ENCODE results near the gene KAT2A. TPM values are rescaled to one million over a fixed set of nuclear protein-coding genes. Genes with fewer than 3 reads are reported as not detected.
A peak's percentile ranks its signal among the peaks of the same experiment; 100 is the strongest.

Gene KAT2A
- total and polyA plus RNA-seq, 7 experiments from 2014 or later: 6.6 to 71.1 (median 48.6) TPM

DNA sequence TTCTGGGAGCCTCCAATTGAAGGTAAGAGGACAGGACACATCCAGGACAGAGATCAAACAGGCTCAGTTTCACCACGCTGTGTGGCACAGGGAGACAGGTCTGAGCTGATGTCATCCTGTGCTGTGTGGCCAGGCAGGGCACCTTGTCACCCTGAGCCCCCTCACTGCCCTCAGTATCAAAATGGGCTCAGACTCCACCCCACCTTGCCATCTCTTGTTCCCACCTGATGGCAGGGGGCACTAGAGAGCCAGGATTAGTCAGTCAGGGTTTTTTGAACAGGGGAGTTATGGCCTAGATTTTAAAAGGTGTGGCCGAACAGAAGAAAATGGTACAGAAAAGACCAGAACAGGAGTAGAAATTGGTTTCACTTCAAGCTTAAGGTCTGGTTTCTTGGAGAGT, 2.6 kb downstream of the KAT2A start:
- peak overlapping the region in 3 of 9 donors; percentile 16 to 84 (median 34) for H3K27ac Mint-ChIP-seq
- H3K9me3 Mint-ChIP-seq: no peaks in the 10 kb centered on the region
- POLR2A ChIA-PET: interaction anchor here (0.6 to 1.6 kb wide), 2 partner anchors 55 to 101 kb away, joined by 4 to 5 read pairs; partner anchors contain the start of gene DNAJC7
- Histone ChIP-seq H3K4me3 (ENCODE audit: low read length) (no peak overlapping the region), H3K4me1 (ENCODE audit: control insufficient read depth in 2 of 2, insufficient read depth in 2 of 2, low read length in 2 of 2) (peaks cover 4 to 15% of the 10 kb centered on the region in 2 donors), H3K9me3 (ENCODE audit: control insufficient read depth in 2 of 3, low read length in 3 of 3) (no peaks in the 10 kb centered on the region), H3K27ac (ENCODE audit: low read depth, low read length) (no peak overlapping the region), H3K27me3 (ENCODE audit: control insufficient read depth in 2 of 2, insufficient read depth in 2 of 2, low read length in 2 of 2) (no peaks in the 10 kb centered on the region), H3K36me3 (ENCODE audit: control insufficient read depth in 2 of 3, insufficient read depth in 3 of 3, low read length in 3 of 3) (peaks cover 0 to 42% (median 5%) of the 10 kb centered on the region in 3 experiments)
- no peaks in the 10 kb centered on the region for H3K27me3 Mint-ChIP-seq
- intact Hi-C loops (cut with micrococcal nuclease): loop anchor here (1.0 to 5.0 kb wide), 3 partner anchors 63 to 409 kb away; partner anchors contain the start of gene KCNH4 (in 2 of the 2)
- DNase-seq (peak in 6 of 9 donors; percentile 30 to 44 (median 40)), ATAC-seq (no peak)
- CTCF ChIA-PET: interaction anchor here (0.6 to 2.5 kb wide), 8 partner anchors 50 to 865 kb away, joined by 3 to 21 read pairs (median 6); partner anchors contain the start of genes KCNH4 and NKIRAS2
- peaks cover 4 to 12% (median 5%) of the 10 kb centered on the region in 5 donors for H3K36me3 Mint-ChIP-seq
- peaks cover 10 to 35% (median 28%) of the 10 kb centered on the region in 7 donors for H3K4me1 Mint-ChIP-seq
- H3K4me3 Mint-ChIP-seq: peak overlapping the region in 8 of 10 donors; percentile 22 to 89 (median 39)

DNA sequence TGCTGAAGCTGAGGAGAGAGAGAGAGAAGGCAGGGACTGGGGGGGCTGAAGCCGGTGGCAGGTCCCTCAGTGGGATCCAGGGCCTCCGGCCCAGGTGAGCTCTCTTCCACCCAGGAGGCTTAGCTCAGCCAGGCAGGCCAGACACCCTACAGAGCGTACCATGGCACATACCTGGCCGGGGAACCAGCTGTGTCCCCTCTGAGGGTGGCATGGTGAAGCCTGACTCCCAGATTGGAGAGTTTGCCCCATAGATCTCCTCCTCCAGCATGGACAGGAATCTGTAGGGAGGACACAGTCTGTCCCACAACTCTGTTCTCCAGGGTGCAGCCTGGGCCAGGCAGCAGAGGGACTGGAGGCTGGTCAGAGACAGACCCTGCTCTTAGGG, 3.0 kb downstream of the KAT2A start:
- ChIA-PET POLR2A (interaction anchor here (0.7 to 1.6 kb wide), 3 partner anchors 20 to 101 kb away, joined by 3 to 5 read pairs (median 3); partner anchors contain the start of gene DNAJC7), CTCF (interaction anchor here (0.6 to 2.0 kb wide), 12 partner anchors 12 to 866 kb away, joined by 3 to 10 read pairs (median 4); partner anchors contain the start of genes KCNH4 and NKIRAS2)
- peaks cover 4 to 12% (median 5%) of the 10 kb centered on the region in 5 donors for H3K36me3 Mint-ChIP-seq
- peaks cover 10 to 35% (median 28%) of the 10 kb centered on the region in 7 donors for H3K4me1 Mint-ChIP-seq
- Histone ChIP-seq H3K27ac (ENCODE audit: low read depth, low read length) (no peak overlapping the region), H3K27me3 (ENCODE audit: control insufficient read depth in 2 of 2, insufficient read depth in 2 of 2, low read length in 2 of 2) (no peaks in the 10 kb centered on the region), H3K4me1 (ENCODE audit: control insufficient read depth in 2 of 2, insufficient read depth in 2 of 2, low read length in 2 of 2) (peaks cover 5 to 18% of the 10 kb centered on the region in 2 donors), H3K36me3 (ENCODE audit: control insufficient read depth in 2 of 3, insufficient read depth in 3 of 3, low read length in 3 of 3) (peaks cover 0 to 42% (median 5%) of the 10 kb centered on the region in 3 experiments), H3K9me3 (ENCODE audit: control insufficient read depth in 2 of 3, low read length in 3 of 3) (no peaks in the 10 kb centered on the region), H3K4me3 (ENCODE audit: low read length) (no peak overlapping the region)
- no peak for DNase-seq
- intact Hi-C loops (cut with micrococcal nuclease): loop anchor here (1.0 to 5.0 kb wide), 3 partner anchors 63 to 409 kb away; partner anchors contain the start of gene KCNH4 (in 2 of the 2)
- H3K9me3 Mint-ChIP-seq: no peaks in the 10 kb centered on the region
- no peaks in the 10 kb centered on the region for H3K27me3 Mint-ChIP-seq
- ATAC-seq: no peak
- peak overlapping the region in 1 of 10 donors; percentile 89 for H3K4me3 Mint-ChIP-seq
- H3K27ac Mint-ChIP-seq: no peak overlapping the region

DNA sequence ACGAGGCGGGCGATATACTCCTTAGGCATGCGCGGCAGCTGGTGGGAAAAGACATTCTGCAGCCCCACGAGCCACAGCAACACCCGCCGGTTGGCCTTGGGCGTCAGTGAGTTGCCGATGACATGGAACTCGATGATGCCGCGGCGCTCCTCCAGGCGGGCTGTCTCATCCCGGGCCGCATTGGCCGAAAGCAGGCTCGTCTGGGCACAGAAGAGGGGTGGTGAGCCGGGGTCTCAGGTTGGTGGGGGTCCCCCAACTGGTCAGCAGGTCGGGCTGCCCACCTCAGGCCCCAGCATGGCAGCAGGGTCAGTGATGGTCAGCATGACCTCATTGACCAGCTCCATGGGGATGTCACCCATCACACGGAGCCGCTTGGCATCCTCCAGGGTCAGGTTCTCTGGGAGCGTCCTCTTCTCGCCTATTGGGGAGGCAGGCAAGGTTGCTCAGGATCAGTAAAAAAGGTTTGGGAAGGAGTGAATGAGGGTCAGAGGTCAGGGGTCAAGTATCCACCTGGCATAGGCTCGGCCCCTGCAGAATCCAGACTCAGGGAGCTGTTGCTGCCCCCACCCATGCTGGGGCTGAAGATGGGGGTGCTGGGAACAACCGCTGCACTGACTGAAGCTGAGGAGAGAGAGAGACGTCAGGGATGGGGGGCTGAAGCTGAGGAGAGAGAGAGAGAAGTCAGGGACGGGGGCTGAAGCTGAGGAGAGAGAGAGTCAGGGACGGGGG, 3.6 kb downstream of the KAT2A start:
- no peaks in the 10 kb centered on the region for H3K27me3 Mint-ChIP-seq
- no peaks in the 10 kb centered on the region for H3K9me3 ChIP-seq (ENCODE audit: control insufficient read depth in 2 of 3, low read length in 3 of 3)
- H3K27ac ChIP-seq (ENCODE audit: low read depth, low read length): no peak overlapping the region
- H3K36me3 ChIP-seq (ENCODE audit: control insufficient read depth in 2 of 3, insufficient read depth in 3 of 3, low read length in 3 of 3): peaks cover 0 to 42% (median 5%) of the 10 kb centered on the region in 3 experiments
- H3K36me3 Mint-ChIP-seq: peaks cover 4 to 13% (median 5%) of the 10 kb centered on the region in 5 donors
- H3K27me3 ChIP-seq (ENCODE audit: control insufficient read depth in 2 of 2, insufficient read depth in 2 of 2, low read length in 2 of 2): no peaks in the 10 kb centered on the region
- no peak for ATAC-seq
- ChIA-PET CTCF (interaction anchor here (0.6 to 2.0 kb wide), 12 partner anchors 12 to 866 kb away, joined by 3 to 10 read pairs (median 4); partner anchors contain the start of genes KCNH4 and NKIRAS2), POLR2A (interaction anchor here (0.7 to 1.6 kb wide), 5 partner anchors 20 to 153 kb away, joined by 3 to 5 read pairs (median 3); partner anchors contain the start of gene DNAJC7)
- peak overlapping the region in 1 of 10 donors; percentile 70 for H3K4me3 Mint-ChIP-seq
- intact Hi-C loops (cut with micrococcal nuclease): loop anchor here (1.0 to 5.0 kb wide), 3 partner anchors 64 to 410 kb away; partner anchors contain the start of gene KCNH4 (in 2 of the 2)
- H3K27ac Mint-ChIP-seq: peak overlapping the region in 1 of 9 donors; percentile 2
- peaks cover 11 to 23% of the 10 kb centered on the region in 2 donors for H3K4me1 ChIP-seq (ENCODE audit: control insufficient read depth in 2 of 2, insufficient read depth in 2 of 2, low read length in 2 of 2)
- no peak for DNase-seq
- peaks cover 10 to 38% (median 32%) of the 10 kb centered on the region in 7 donors for H3K4me1 Mint-ChIP-seq
- H3K9me3 Mint-ChIP-seq: no peaks in the 10 kb centered on the region
- no peak overlapping the region for H3K4me3 ChIP-seq (ENCODE audit: low read length)

DNA sequence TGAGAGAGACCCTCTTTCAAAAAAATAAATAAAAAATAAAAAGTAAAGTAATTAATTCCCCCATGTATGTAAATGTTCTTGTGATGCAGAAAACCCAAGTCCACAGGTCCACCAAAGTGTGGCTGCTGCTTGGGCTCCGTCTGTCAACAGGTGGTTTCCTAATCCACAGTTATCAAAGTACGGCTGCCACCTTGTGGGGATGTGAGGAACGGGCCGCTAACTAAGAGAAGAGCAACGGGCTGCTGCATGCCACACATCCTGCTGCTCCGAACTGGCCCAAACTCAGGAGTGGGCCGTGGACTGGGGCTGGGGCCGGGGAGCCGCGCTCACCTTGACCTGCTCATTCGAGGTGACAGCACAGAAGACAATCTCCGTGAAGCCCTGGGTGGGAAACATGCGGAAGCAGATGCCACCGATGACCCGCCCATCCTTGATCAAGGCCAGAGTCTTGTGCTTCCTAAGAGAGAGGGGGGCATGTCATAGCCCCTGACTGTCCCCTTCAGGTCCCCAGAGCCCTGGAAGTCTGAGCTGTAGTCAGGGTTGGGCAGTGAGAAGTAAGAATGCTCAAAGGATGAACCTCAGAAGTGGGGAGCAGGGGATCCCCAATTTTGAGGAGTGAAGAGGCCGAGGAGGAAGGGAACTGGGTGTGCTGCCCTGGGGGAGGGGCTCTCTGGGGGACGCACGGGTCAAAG, 4.3 kb downstream of the KAT2A start:
- POLR2A ChIA-PET: interaction anchor here (0.6 to 1.4 kb wide), 3 partner anchors 26 to 157 kb away, joined by 3 to 4 read pairs (median 3); no protein-coding TSS in a partner anchor
- intact Hi-C loops (cut with micrococcal nuclease): loop anchor here (1.0 to 5.0 kb wide), 5 partner anchors 50 to 410 kb away; partner anchors contain the start of gene KCNH4 (in 1 of the 2)
- Mint-ChIP-seq H3K27me3 (no peaks in the 10 kb centered on the region), H3K4me3 (peak overlapping the region in 3 of 10 donors; percentile 6 to 70 (median 13)), H3K36me3 (peaks cover 4 to 15% (median 5%) of the 10 kb centered on the region in 5 donors), H3K4me1 (peaks cover 10 to 44% (median 39%) of the 10 kb centered on the region in 7 donors), H3K27ac (peak overlapping the region in 8 of 9 donors; percentile 2 to 69 (median 48)), H3K9me3 (no peaks in the 10 kb centered on the region)
- CTCF ChIA-PET: interaction anchor here (1.1 to 2.0 kb wide), 9 partner anchors 11 to 290 kb away, joined by 4 to 10 read pairs (median 4); partner anchors contain the start of genes DNAJC7 and NKIRAS2
- no peak overlapping the region for H3K4me3 ChIP-seq (ENCODE audit: low read length)
- DNase-seq (peak; percentile 62 to 86 (median 81)), ATAC-seq (peak; percentile 65)
- H3K4me1 ChIP-seq (ENCODE audit: control insufficient read depth in 2 of 2, insufficient read depth in 2 of 2, low read length in 2 of 2): peaks cover 13 to 26% of the 10 kb centered on the region in 2 donors
- H3K27ac ChIP-seq (ENCODE audit: low read depth, low read length): no peak overlapping the region
- H3K27me3 ChIP-seq (ENCODE audit: control insufficient read depth in 2 of 2, insufficient read depth in 2 of 2, low read length in 2 of 2): no peaks in the 10 kb centered on the region
- peaks cover 0 to 42% (median 5%) of the 10 kb centered on the region in 3 experiments for H3K36me3 ChIP-seq (ENCODE audit: control insufficient read depth in 2 of 3, insufficient read depth in 3 of 3, low read length in 3 of 3)
- H3K9me3 ChIP-seq (ENCODE audit: control insufficient read depth in 2 of 3, low read length in 3 of 3): no peaks in the 10 kb centered on the region

DNA sequence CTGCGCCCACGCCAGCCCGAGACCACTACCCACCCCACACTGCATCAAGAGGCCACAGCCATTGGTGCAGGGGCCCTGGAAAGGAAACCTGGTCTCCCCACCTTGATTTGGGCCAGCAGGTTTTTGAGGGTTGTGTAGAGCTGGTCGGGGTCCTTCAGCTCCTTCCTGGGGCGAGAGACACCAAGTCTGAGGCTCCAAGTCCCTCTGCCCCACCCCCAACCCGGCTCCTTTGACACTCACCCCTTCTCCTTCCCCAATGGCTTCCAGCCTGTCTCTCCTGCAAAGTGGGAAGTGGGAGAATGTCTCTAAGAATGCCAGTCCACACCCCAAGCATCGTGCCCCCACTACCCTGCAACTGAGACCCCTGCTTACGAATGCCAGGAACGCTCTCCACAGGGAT, 7.0 kb downstream of the KAT2A start:
- Mint-ChIP-seq H3K9me3 (peaks cover 0 to 2% (median 0%) of the 10 kb centered on the region in 11 donors), H3K4me3 (no peak overlapping the region), H3K4me1 (peaks cover 22 to 55% (median 46%) of the 10 kb centered on the region in 7 donors), H3K27ac (peak overlapping the region in 6 of 9 donors; percentile 49 to 100 (median 82)), H3K36me3 (peaks cover 5 to 27% (median 12%) of the 10 kb centered on the region in 5 donors), H3K27me3 (no peaks in the 10 kb centered on the region)
- peaks cover 0 to 44% (median 5%) of the 10 kb centered on the region in 3 experiments for H3K36me3 ChIP-seq (ENCODE audit: control insufficient read depth in 2 of 3, insufficient read depth in 3 of 3, low read length in 3 of 3)
- no peak for DNase-seq
- H3K9me3 ChIP-seq (ENCODE audit: control insufficient read depth in 2 of 3, low read length in 3 of 3): no peaks in the 10 kb centered on the region
- no peak overlapping the region for H3K4me3 ChIP-seq (ENCODE audit: low read length)
- H3K4me1 ChIP-seq (ENCODE audit: control insufficient read depth in 2 of 2, insufficient read depth in 2 of 2, low read length in 2 of 2): peaks cover 12 to 31% of the 10 kb centered on the region in 2 donors
- no peak overlapping the region for H3K27ac ChIP-seq (ENCODE audit: low read depth, low read length)
- POLR2A ChIA-PET: interaction anchor here (0.9 to 4.6 kb wide), 9 partner anchors 12 to 148 kb away, joined by 3 to 40 read pairs (median 11); partner anchors contain the start of genes CNP, DNAJC7, NKIRAS2 and ZNF385C
- ATAC-seq: no peak
- H3K27me3 ChIP-seq (ENCODE audit: control insufficient read depth in 2 of 2, insufficient read depth in 2 of 2, low read length in 2 of 2): no peaks in the 10 kb centered on the region
- CTCF ChIA-PET: interaction anchor here (0.6 to 3.5 kb wide), 9 partner anchors 10 to 552 kb away, joined by 3 to 22 read pairs (median 4); partner anchors contain the start of genes DNAJC7 and NKIRAS2
- intact Hi-C loops (cut with micrococcal nuclease): no loop called here
